ENCODE measurements around the gene FIBIN.

- TF ChIP-seq CTCF (IDR thresholded peaks at IDR 0.05; ENCODE audit: low read depth, low read length) (no peak), POLR2A (IDR thresholded peaks at IDR 0.05; ENCODE audit: extremely low read depth, insufficient read length) (no peak), MAX (IDR thresholded peaks at IDR 0.05; ENCODE audit: low read depth, low read length) (no peak)
These were observed 46.6 kb downstream of the FIBIN start, which contains the start of gene BBOX1 for GRCh38 chr11:27040302-27041115.
